HG03135 (cell line): ENCODE data around the gene ADCY1.

Experiments used
- ATAC-seq: cut with Tn5 transposase; IDR thresholded peaks from one replicate; pipeline ENCODE4 v1.9.1; 2021; ENCODE audit warnings: mild to moderate bottlenecking, moderate library complexity; ENCODE audit not compliant: unreplicated experiment

ADCY1 gene

DNA sequence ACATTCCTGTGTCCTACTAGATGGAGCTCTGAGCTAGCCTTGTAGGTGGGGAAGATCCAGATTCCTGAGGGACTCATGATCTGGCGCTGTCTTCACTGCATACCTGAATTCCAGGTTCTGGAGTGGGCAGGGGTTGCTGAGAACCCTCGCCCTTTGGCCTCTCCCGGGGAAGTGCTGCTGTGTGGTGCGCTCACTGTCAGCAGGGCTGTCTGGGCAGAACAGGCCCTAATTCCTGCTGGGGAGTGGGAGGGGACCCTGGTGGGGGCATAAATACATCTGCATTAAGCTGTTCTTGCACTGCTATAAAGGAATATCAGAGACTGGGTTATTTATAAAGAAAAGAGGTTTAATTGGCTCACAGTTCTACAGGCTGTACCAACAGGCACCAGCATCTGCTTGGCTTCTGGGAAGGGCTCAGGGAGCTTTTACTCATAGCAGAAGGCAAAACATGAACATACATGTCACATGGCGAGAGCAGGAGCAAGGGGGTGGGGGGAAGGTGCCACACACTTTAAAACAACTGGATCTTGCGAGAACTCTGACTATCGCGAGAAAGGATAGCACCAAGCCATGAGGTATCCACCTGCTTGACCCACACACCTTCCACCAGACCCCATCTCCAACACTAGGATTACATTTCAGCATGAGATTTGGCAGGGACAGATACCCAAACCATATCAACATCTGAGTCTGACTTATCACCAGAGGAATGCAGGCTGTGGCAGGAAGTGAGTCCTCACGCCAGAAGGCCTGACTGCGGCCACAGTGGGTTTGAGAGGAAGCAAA, 115.0 kb downstream of the ADCY1 start:
- ATAC-seq, result no peak

GRCh38 chr7:45689797-45690761, 115.9 kb downstream of the ADCY1 start:
- ATAC-seq, result no peak

- no peak for ATAC-seq
These were observed 116.6 kb downstream of the ADCY1 start for GRCh38 chr7:45690762-45691150.

GRCh38 chr7:45691155-45691656, 117.0 kb downstream of the ADCY1 start:
- no peak for ATAC-seq

DNA sequence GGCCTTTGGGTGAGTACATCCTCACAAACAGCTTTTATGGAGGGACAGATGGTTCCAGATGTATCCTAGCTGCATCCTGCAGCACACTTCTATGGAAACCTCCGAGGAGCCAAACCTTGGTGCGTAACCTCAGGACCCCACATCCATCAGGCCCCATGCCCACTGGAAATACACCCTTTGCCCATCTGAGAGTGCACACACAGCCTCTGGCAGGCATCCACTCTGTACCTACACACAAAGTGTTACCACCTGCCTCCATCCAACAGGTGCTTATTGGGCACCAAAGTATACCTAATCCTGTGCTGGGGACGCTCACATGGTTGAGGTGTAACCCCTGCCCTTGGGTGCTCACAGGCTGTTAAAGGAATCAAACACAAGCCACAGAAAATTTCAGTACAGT, 117.9 kb downstream of the ADCY1 start:
- ATAC-seq, result no peak

DNA sequence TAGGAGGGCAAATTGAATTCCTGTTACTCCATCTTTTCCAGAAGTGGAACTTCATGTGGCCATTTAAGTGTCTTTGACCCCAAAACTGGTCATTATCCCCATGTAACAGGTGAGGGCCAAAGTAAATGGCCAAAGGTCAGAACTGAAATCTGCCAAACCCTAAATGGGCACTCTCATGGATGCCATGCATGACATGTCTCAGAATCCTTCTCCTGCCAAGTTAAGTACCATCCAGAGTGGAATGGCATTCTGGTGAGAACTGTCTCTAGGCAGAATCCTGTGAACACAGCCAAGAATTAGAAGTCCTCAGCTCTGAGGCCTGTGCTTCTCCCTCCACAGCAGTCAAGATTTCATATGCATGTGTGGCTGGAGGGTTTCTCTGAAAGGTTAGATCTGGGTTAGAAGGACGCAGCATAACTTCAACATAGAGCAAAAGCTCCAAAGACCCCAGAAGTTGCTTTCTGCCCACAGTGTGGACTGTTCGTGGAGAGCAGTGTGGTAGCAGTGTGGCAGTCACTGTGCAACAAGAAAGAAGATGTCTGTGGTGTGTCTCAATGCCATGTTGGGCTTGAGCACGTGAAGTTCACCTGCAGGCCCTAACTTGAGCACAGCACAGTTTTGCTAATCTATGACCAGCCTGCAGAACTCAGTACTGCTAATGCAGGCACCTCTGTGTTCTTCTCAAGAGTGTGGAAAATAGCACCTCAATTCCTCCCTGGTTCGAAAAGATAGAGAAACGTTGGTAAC, 121.3 kb downstream of the ADCY1 start:
- ATAC-seq, result no peak

DNA sequence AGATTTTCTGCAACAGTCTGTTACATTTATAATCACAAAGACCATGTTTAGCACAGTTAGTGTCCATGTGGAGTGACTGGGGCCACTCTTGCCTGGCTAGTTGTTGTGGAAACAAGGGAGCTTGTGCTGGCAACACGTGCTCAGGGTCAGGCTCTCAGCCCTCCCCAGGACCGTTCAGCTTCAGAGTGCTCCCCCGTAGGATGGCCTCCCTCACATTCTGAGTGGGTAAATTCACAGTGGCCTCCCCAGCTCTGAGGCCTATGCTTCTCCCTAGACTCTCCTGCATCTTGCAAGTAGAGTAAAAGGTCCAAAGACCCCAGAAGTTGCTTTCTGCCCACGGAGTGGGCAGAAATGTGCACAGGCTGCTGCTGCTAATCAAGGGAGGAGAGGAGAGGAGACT, 122.3 kb downstream of the ADCY1 start:
- ATAC-seq, result no peak

GRCh38 chr7:45697576-45698136, 123.5 kb downstream of the ADCY1 start:
- ATAC-seq, result no peak

GRCh38 chr7:45698303-45699014, 124.3 kb downstream of the ADCY1 start:
- ATAC-seq, result no peak

- ATAC-seq, result no peak
These were observed 124.8 kb downstream of the ADCY1 start for GRCh38 chr7:45699015-45699309.

DNA sequence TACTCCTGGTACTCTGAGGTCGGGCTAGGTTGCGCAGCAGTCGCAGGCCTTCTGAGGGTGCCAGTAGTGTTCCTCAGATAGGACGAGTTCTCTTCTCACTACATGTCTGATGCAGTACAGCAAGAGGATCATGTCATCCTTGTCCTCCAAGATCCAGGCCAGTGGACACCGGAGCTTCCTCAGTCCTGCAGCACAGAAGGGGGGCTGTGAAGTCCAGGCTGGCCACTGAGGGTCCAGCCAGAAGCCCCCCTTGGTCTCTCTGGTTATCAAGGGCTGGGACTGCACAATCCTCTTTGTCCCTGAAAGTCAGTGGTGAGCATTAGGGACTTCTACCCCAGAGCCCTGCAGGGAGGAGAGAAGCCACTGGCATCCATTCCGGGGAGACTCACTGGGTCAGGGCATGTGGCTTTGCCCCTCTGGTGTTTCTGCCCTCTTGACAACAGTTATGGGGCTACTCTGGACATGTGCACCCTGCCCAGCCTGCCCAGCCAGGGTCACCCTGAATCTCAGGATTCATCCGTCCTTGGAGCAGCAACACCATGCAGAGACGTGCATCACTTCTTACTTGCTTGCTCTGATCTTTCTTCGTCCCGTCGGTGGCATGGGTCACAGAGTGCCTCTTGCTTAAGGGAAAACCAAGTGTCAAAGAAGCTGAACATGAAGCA, 125.7 kb downstream of the ADCY1 start:
- no peak for ATAC-seq

DNA sequence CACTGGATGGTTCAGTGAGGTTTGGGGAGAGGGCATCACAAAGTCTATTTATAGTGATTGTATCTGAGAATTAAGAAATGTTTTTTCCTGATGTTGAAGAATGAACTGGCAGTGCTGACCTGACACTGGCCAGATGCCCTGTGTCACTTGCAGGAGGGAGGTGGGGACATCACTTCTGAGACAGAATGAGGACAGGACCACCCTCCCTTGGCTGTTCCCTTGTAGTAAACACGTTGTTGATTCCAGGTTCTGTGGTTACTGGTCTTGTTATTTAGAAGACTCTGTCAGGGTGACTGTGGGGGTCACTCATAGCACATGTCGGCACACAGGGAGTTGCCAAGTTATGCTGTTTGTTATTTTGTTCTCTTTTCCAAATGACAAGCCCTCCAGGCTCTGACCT, 126.4 kb downstream of the ADCY1 start:
- ATAC-seq, result no peak

GRCh38 chr7:45701701-45702510, 127.7 kb downstream of the ADCY1 start:
- no peak for ATAC-seq

DNA sequence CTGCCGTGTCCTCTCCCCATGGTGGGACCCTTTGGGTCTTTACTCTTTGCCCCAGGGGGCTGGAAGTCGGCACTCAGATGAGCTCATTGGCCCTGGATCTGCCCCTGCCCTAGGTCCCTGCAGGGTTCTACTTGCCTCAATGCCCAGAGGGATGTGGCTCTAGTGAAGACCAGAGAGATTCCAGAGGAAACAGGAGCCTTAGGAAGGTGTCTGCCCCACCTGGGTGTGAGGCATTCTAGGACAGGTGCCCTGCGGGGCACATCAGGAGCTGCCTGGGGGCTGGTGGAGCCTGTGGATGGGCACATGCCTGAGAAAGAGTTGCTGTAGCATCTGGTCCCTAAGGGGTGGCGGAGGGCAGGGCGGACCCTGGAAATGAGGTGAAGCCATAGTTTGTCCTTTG, 128.6 kb downstream of the ADCY1 start:
- no peak for ATAC-seq

GRCh38 chr7:45703373-45703821, 129.2 kb downstream of the ADCY1 start:
- no peak for ATAC-seq

GRCh38 chr7:45703911-45704682, 129.9 kb downstream of the ADCY1 start:
- ATAC-seq, result no peak

GRCh38 chr7:45704683-45705016, 130.5 kb downstream of the ADCY1 start:
- no peak for ATAC-seq
